GM12891 (cell line): ENCODE results near the gene PCBP3.

Experiments
- POLR2A ChIP-seq: IDR thresholded peaks from 2 replicates; pipeline ENCODE4 v1.6.1; 2011; ENCODE audit warnings: low read depth, low read length, control low read depth
- POLR2AphosphoS5 ChIP-seq: IDR thresholded peaks from 2 replicates; pipeline ENCODE4 v1.6.1; 2011; ENCODE audit warnings: low read depth, low read length, control low read depth
- TAF1 ChIP-seq: IDR thresholded peaks from 2 replicates; pipeline ENCODE4 v1.6.1; 2011; ENCODE audit warnings: low read depth, low read length, control low read depth

DNA sequence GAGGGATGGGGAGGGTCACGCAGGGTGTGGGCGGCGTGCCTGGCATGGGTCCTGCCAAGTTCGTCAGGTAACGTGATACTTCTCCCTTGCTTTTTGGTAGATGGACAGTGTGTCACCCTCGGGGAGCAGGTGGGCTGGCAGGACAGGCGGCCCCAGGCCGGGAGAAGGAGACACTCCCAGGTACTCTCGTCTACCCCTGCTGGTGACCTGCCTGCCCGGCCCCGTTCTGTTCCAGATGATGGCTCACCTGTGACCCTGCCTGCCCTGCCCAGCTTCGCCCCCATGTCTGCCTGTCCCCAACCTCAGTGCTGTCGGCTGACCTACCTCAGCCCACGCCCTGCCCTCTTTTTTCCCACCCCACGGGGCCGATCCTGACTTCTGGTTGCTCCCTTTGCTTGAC, 144.7 kb downstream of the PCBP3 start:
- no peak for TF ChIP-seq POLR2A
- TF ChIP-seq POLR2AphosphoS5, result no peak
- no peak for TF ChIP-seq TAF1
